ENCODE data around the gene BROX.

Gene BROX

GRCh38 chr1:222767152-222767571, 54.8 kb downstream of the BROX start:
- POLR2A ChIA-PET: no interaction called here

GRCh38 chr1:222768592-222768991, 56.2 kb downstream of the BROX start:
- ChIA-PET CTCF (interaction anchor here (1.0 kb wide), 1 partner anchor 14 kb away, joined by 3 read pairs; no protein-coding TSS in a partner anchor), POLR2A (no interaction called here)
- TF ChIP-seq L3MBTL2 (conservative IDR thresholded peaks at IDR 0.05): no peak
- TF ChIP-seq LEF1 (IDR thresholded peaks at IDR 0.05; ENCODE audit: borderline replicate concordance): no peak
- TF ChIP-seq FOXM1 (IDR thresholded peaks at IDR 0.05; ENCODE audit: borderline replicate concordance): no peak
- TF ChIP-seq PKNOX1 (IDR thresholded peaks at IDR 0.05): no peak
- no peak for TF ChIP-seq ARNT (IDR thresholded peaks at IDR 0.05)
- no peak for TF ChIP-seq HDGF (IDR thresholded peaks at IDR 0.05; ENCODE audit: borderline replicate concordance)
- no peak for TF ChIP-seq SUZ12 (IDR thresholded peaks at IDR 0.05)
- TF ChIP-seq CTBP1 (IDR thresholded peaks at IDR 0.05; ENCODE audit: borderline replicate concordance): no peak
- TF ChIP-seq NFRKB (IDR thresholded peaks at IDR 0.05): no peak
- TF ChIP-seq ELF4 (IDR thresholded peaks at IDR 0.05): no peak
- no peak for TF ChIP-seq BHLHE40 (IDR thresholded peaks at IDR 0.05; ENCODE audit: borderline replicate concordance)
- no peak for TF ChIP-seq FOXK2 (IDR thresholded peaks at IDR 0.05)
- TF ChIP-seq ZNF384 (IDR thresholded peaks at IDR 0.05): no peak
- no peak for TF ChIP-seq SP1 (IDR thresholded peaks at IDR 0.05)
- no peak for DNase-seq (ENCODE audit: extremely low spot score)

More at GRCh38 chr1:222767152-222767571, 54.8 kb downstream of the BROX start:
- CTCF ChIA-PET: no interaction called here
- DNase-seq (ENCODE audit: extremely low spot score): no peak
- TF ChIP-seq SP1 (IDR thresholded peaks at IDR 0.05): no peak
- TF ChIP-seq SUZ12 (IDR thresholded peaks at IDR 0.05): no peak
- no peak for TF ChIP-seq PKNOX1 (IDR thresholded peaks at IDR 0.05)
- TF ChIP-seq ELF4 (IDR thresholded peaks at IDR 0.05): no peak
- TF ChIP-seq FOXK2 (IDR thresholded peaks at IDR 0.05): no peak
- TF ChIP-seq CTBP1 (IDR thresholded peaks at IDR 0.05; ENCODE audit: borderline replicate concordance): no peak
- TF ChIP-seq BHLHE40 (IDR thresholded peaks at IDR 0.05; ENCODE audit: borderline replicate concordance): no peak
- TF ChIP-seq L3MBTL2 (conservative IDR thresholded peaks at IDR 0.05): no peak
- no peak for TF ChIP-seq FOXA1 (IDR thresholded peaks at IDR 0.05)
- TF ChIP-seq TARDBP (IDR thresholded peaks at IDR 0.05): no peak
- no peak for TF ChIP-seq NFRKB (IDR thresholded peaks at IDR 0.05)

GRCh38 chr1:222769181-222769580, 56.8 kb downstream of the BROX start:
- ChIA-PET CTCF (interaction anchor here (0.6 kb wide), 1 partner anchor 261 kb away, joined by 3 read pairs; no protein-coding TSS in a partner anchor), POLR2A (no interaction called here)
- TF ChIP-seq ARNT (IDR thresholded peaks at IDR 0.05) (no peak), LEF1 (IDR thresholded peaks at IDR 0.05; ENCODE audit: borderline replicate concordance) (no peak), SUZ12 (IDR thresholded peaks at IDR 0.05) (no peak), HDGF (IDR thresholded peaks at IDR 0.05; ENCODE audit: borderline replicate concordance) (no peak), TARDBP (IDR thresholded peaks at IDR 0.05) (no peak), CTBP1 (IDR thresholded peaks at IDR 0.05; ENCODE audit: borderline replicate concordance) (no peak), BHLHE40 (IDR thresholded peaks at IDR 0.05; ENCODE audit: borderline replicate concordance) (no peak), FOXK2 (IDR thresholded peaks at IDR 0.05) (no peak), NFRKB (IDR thresholded peaks at IDR 0.05) (no peak), FOXA1 (IDR thresholded peaks at IDR 0.05) (no peak), ZNF384 (IDR thresholded peaks at IDR 0.05) (no peak), L3MBTL2 (conservative IDR thresholded peaks at IDR 0.05) (no peak), ELF4 (IDR thresholded peaks at IDR 0.05) (no peak), PKNOX1 (IDR thresholded peaks at IDR 0.05) (no peak), FOXM1 (IDR thresholded peaks at IDR 0.05; ENCODE audit: borderline replicate concordance) (no peak), SP1 (IDR thresholded peaks at IDR 0.05) (no peak)
- DNase-seq (ENCODE audit: extremely low spot score): no peak

- DNase-seq (ENCODE audit: extremely low spot score): no peak
- CTCF ChIA-PET: no interaction called here
- POLR2A ChIA-PET: no interaction called here
- no peak for TF ChIP-seq HDGF (IDR thresholded peaks at IDR 0.05; ENCODE audit: borderline replicate concordance)
- TF ChIP-seq LEF1 (IDR thresholded peaks at IDR 0.05; ENCODE audit: borderline replicate concordance): no peak
These were observed 57.7 kb downstream of the BROX start for GRCh38 chr1:222769971-222770620.

GRCh38 chr1:222772996-222773379, 60.6 kb downstream of the BROX start:
- no peak for DNase-seq (ENCODE audit: extremely low spot score)
- ChIA-PET POLR2A (no interaction called here), CTCF (no interaction called here)
- TF ChIP-seq NFRKB (IDR thresholded peaks at IDR 0.05) (no peak), ELF4 (IDR thresholded peaks at IDR 0.05) (no peak), CTBP1 (IDR thresholded peaks at IDR 0.05; ENCODE audit: borderline replicate concordance) (no peak), FOXM1 (IDR thresholded peaks at IDR 0.05; ENCODE audit: borderline replicate concordance) (no peak), PKNOX1 (IDR thresholded peaks at IDR 0.05) (no peak), SUZ12 (IDR thresholded peaks at IDR 0.05) (no peak), LEF1 (IDR thresholded peaks at IDR 0.05; ENCODE audit: borderline replicate concordance) (no peak), HDGF (IDR thresholded peaks at IDR 0.05; ENCODE audit: borderline replicate concordance) (no peak), ZNF384 (IDR thresholded peaks at IDR 0.05) (no peak), FOXK2 (IDR thresholded peaks at IDR 0.05) (no peak), TARDBP (IDR thresholded peaks at IDR 0.05) (no peak), FOXA1 (IDR thresholded peaks at IDR 0.05) (no peak), SP1 (IDR thresholded peaks at IDR 0.05) (no peak), L3MBTL2 (conservative IDR thresholded peaks at IDR 0.05) (no peak), ARNT (IDR thresholded peaks at IDR 0.05) (no peak), BHLHE40 (IDR thresholded peaks at IDR 0.05; ENCODE audit: borderline replicate concordance) (no peak)
